Memory B cell (primary cell): Measurements from ENCODE around the gene CA10.

Experiments used
- ATAC-seq: fragments of 150-1000 bp; cut with Tn5 transposase; 2 replicates; pipeline ENCODE4 v1.10.0; 2021; ENCODE audit warnings: low read depth, mild to moderate bottlenecking, moderate library complexity
- DNase-seq, 2 donors: peaks; one replicate each; pipeline ENCODE4 v3.0.0; 2022; ENCODE audit warnings: low spot score in 2 of 2
- H3K27ac Mint-ChIP-seq: one replicate; pipeline ENCODE4 v1.8.0; 2022; ENCODE audit warnings: mild to moderate bottlenecking, moderate library complexity, mixed read lengths
- H3K27me3 Mint-ChIP-seq: one replicate; pipeline ENCODE4 v1.8.0; 2022; ENCODE audit warnings: mixed read lengths
- H3K36me3 Mint-ChIP-seq: one replicate; pipeline ENCODE4 v1.8.0; 2022; ENCODE audit warnings: mild to moderate bottlenecking, mixed read lengths
- H3K4me1 Mint-ChIP-seq: one replicate; pipeline ENCODE4 v1.8.0; 2022; ENCODE audit warnings: mixed read lengths
- H3K4me3 Mint-ChIP-seq: one replicate; pipeline ENCODE4 v1.8.0; 2022; ENCODE audit warnings: mild to moderate bottlenecking, moderate library complexity, mixed read lengths
- H3K9me3 Mint-ChIP-seq: one replicate; pipeline ENCODE4 v1.8.0; 2022; ENCODE audit warnings: mixed read lengths

CA10 gene

DNA sequence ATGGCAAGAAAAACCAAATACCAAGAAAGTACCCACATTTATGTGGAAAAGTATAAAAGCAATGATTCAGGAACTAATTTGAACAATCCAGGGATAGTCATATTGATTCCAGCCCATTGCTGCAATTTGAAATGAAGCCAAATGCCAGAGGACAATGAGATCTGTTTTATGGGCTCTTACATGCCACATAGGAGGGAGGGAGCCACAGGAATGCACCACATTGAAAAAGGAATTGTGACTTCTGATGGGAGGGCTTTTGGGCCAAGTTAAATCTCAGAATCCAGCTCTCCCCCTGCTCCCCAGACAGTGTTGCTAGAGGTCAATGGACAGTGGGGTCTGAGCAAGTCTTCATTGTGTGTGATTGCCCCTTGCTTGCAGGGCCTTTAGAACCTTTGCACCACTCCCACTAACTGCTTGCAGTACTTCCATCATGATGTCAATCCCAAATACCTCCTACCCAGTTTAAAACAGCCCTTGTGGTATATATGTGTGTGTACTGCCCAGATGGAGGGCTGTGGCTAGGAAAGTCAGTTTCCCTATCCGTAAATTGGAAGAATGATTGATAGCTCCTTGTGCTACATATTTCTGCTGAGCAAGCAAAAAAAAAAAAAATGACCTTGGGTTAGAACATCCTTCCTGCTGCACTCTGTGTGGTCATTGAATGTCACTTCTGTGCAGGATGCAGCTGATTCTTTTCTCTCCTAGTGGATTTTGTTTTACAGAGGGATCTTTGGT is 491.4 kb downstream of the CA10 start:
- no peaks in the 10 kb centered on the region for H3K27me3 Mint-ChIP-seq

DNA sequence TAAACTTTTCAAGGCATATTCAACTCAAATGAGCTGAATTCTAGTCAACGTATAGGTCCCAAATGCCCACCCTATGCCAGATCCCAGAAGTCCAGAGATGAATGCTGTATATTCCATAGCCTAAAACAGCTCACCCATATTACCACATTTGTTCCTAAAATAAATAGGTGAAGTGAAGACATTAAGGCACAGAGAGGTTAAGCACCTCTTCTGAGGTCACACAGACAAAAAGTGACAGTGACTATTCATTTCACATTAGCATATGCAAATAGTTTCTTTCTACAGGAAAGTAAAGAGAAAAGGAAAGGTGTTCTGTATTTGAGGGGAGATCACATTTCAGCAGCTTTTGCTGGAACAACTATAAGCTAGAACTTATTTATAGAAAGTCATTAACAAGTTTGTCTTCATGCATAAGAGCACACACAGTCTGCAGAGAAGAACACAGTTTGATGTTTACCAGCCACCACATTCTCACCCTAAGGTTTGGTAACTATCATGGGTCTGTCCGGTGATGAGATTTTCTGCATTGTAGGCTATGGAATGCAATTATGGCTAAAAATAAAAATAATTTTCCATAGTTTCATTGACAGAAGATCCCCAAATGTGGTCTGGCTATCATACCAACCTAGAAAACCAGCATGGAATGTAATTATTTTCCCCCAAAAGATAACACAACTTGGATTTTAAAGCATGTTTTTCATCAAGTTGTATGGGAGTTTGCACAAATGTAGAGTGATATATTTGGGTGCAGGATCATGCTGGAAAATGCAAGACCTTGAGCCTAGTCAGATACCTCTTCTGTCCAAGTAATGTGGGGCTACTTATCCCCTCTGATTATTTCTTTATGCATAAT is 496.1 kb downstream of the CA10 start:
- H3K27me3 Mint-ChIP-seq, result no peaks in the 10 kb centered on the region
- ATAC-seq (no peak), DNase-seq (no peak)
- H3K27ac Mint-ChIP-seq, result no peak overlapping the region
- H3K36me3 Mint-ChIP-seq, result no peaks in the 10 kb centered on the region
- H3K4me3 Mint-ChIP-seq, result no peak overlapping the region
- no peaks in the 10 kb centered on the region for H3K4me1 Mint-ChIP-seq
- H3K9me3 Mint-ChIP-seq, result no peaks in the 10 kb centered on the region

More for the DNA sequence above, 491.4 kb downstream of the CA10 start:
- peaks cover 2% of the 10 kb centered on the region for H3K9me3 Mint-ChIP-seq
- ATAC-seq (no peak), DNase-seq (no peak)
- no peaks in the 10 kb centered on the region for H3K36me3 Mint-ChIP-seq
- H3K4me3 Mint-ChIP-seq, result no peak overlapping the region
- H3K4me1 Mint-ChIP-seq, result no peaks in the 10 kb centered on the region
- no peak overlapping the region for H3K27ac Mint-ChIP-seq

DNA sequence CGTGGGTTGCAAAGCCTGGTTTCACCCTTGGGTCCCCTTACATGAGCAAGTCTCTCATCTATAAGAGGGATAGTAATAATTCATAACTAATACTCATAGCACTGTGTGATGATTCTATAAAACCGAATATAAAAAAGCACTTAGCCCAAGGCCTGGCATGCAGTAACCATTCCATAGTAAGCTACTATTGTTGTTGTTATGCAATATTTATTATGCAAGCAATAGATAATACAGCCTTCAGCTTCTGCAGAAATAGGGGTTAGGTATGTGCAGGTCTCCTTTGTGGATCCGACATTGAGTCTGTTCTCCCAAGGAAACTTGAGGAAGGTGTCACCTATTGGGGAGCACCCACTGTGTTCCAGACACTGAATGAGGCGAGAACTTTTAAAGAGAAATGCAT is 497.1 kb downstream of the CA10 start:
- H3K9me3 Mint-ChIP-seq, result no peaks in the 10 kb centered on the region
- H3K27me3 Mint-ChIP-seq, result no peaks in the 10 kb centered on the region
- H3K4me1 Mint-ChIP-seq, result no peaks in the 10 kb centered on the region
- DNase-seq (no peak), ATAC-seq (no peak)
- no peak overlapping the region for H3K27ac Mint-ChIP-seq
- H3K36me3 Mint-ChIP-seq, result no peaks in the 10 kb centered on the region
- H3K4me3 Mint-ChIP-seq, result no peak overlapping the region

DNA sequence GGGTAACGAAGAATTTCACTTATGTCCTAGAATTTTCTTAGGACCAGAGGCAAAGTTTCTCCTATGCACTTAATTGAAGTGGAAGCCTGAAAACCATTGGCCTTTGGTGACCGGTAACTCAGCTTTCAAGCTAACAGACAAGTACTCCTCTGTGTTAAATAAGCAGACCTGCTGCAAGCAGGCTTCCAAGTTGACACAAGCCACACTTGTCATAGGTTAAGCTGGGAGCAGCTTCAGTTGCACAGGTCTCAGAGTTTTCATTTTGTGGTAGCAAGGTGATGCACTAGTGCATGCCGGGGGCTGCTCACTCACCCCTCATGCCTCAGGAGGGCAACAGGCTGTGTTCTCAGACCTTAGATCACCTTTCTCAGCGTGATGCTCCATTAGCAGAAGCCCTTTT is 498.2 kb downstream of the CA10 start:
- DNase-seq, result no peak
- Mint-ChIP-seq H3K27ac (no peak overlapping the region), H3K27me3 (no peaks in the 10 kb centered on the region), H3K4me3 (no peak overlapping the region), H3K4me1 (no peaks in the 10 kb centered on the region), H3K36me3 (no peaks in the 10 kb centered on the region), H3K9me3 (no peaks in the 10 kb centered on the region)
- no peak for ATAC-seq

DNA sequence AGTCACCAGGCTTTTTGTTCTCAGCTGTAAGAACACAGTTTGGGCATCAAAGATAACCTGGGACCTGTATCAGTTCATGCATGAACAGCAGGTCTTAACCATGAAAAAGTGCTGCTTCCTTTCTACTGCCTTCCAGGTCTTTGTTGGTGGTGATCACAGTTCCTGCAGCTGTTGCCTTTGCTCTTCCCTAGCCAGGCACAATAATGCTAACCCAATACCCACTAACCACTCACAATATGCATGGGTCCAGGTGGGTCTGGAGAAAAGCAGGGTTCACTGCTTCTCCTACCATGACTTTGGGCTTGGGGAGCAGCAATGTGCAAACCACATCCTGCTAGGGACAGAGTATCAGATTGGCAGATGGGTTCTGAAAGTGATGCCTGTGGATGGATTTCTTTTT is 501.3 kb downstream of the CA10 start:
- Mint-ChIP-seq H3K9me3 (no peaks in the 10 kb centered on the region), H3K27me3 (peaks cover 1% of the 10 kb centered on the region), H3K4me3 (no peak overlapping the region), H3K36me3 (no peaks in the 10 kb centered on the region), H3K4me1 (no peaks in the 10 kb centered on the region), H3K27ac (no peak overlapping the region)
- DNase-seq (no peak), ATAC-seq (no peak)

DNA sequence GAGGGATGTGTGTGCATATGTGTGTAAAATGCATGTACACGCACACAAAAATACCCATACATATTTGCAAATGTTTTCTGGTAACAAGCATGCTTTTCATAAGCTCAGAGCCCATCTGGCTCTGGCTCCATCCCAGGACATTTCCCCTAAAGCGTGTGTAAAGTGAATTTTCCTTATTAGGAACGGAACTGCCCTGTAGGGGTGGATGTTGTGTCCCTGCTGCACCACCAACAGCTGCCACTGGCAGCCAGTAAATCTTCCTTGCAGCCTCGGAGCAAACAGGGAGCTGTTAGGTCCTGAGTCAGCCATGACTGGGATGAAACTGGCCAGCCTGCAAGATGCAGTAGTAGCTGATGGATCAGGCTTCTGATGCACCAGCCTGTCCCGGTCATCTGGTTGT is 504.6 kb downstream of the CA10 start:
- DNase-seq, result no peak
- Mint-ChIP-seq H3K36me3 (no peaks in the 10 kb centered on the region), H3K9me3 (no peaks in the 10 kb centered on the region), H3K27ac (no peak overlapping the region), H3K4me3 (no peak overlapping the region), H3K4me1 (no peaks in the 10 kb centered on the region), H3K27me3 (peaks cover 7% of the 10 kb centered on the region)
- no peak for ATAC-seq

DNA sequence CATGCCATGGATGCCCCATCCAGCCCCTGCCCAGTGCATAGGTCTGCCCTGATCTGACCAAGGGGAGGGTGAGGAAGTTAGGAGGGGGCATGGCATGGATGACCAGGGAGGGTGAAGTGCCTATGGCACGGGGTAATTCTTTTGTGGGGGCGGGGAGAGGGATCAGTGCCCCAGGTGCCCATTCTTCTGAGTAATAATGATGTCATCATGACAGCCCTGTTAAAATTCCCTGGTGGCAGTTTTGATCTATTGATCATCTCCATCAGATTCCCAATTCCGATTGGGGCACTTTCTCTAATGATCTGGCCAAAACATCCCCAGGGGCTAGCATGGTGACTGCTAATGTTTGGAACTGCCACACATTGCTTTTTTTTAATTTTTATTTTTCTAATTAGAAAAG is 506.0 kb downstream of the CA10 start:
- H3K27me3 Mint-ChIP-seq, result peaks cover 10% of the 10 kb centered on the region
- H3K9me3 Mint-ChIP-seq, result no peaks in the 10 kb centered on the region
- DNase-seq (no peak), ATAC-seq (no peak)
- no peak overlapping the region for H3K27ac Mint-ChIP-seq
- no peaks in the 10 kb centered on the region for H3K4me1 Mint-ChIP-seq
- no peak overlapping the region for H3K4me3 Mint-ChIP-seq
- no peaks in the 10 kb centered on the region for H3K36me3 Mint-ChIP-seq

DNA sequence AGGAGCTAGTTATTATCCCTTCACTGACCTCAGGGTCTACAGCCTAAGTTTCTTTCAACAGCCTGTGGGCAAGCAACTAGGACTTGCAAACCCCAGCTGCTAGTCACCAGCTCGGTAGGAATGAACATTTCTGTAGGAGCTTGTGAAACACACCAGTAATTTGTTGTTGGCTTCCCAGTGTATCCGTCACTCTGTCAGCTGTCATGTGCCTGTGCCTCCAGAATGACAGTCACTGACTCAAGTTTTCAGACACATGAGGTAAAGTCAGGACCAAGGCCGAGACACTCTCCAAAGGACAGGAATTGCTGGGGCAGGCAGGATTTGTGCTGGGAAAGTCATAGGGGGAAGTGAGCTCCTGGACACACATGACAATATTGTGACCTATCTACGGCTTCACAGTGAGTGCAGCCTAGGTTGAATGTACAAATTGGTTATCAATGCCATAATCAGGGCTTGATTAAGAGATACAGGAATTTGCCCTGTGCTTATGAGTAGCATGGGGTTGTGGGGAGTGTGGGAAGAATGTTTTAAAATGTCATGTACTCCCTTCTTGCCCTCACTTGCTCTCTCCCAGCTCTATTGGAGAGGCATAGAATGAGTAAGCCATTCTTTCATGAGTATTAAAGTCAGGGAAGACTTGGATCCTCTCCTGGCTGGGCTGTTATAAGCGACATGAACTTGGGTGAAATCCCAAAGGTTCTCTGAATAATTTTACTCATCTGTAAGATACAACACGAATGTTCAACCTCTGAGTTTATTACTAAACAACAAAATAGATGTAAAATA is 506.8 kb downstream of the CA10 start:
- Mint-ChIP-seq H3K27ac (no peak overlapping the region), H3K27me3 (peaks cover 10% of the 10 kb centered on the region), H3K36me3 (no peaks in the 10 kb centered on the region), H3K4me3 (no peak overlapping the region), H3K9me3 (no peaks in the 10 kb centered on the region), H3K4me1 (no peaks in the 10 kb centered on the region)
- DNase-seq, result no peak
- no peak for ATAC-seq

DNA sequence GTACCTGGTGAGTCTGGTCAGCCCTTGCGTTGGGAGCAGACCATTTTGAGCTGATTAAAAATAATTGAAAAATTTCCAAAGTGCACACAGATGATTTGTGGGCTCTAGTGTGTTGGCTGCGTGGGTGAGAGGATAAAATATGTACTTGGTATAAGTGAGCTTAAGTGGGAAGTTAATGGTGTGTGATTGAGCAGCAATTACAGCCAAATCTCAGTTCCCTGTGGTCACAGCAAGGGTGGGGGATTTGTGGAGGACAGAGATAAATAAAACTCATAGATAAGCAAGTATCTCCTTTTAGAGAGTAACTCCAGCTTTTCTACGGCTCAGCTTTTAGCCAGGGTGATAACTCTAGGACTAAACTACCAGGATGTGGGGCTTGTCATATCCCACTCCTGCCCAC is 507.7 kb downstream of the CA10 start:
- Mint-ChIP-seq H3K4me3 (no peak overlapping the region), H3K9me3 (no peaks in the 10 kb centered on the region), H3K27ac (no peak overlapping the region), H3K4me1 (no peaks in the 10 kb centered on the region), H3K27me3 (peaks cover 10% of the 10 kb centered on the region), H3K36me3 (no peaks in the 10 kb centered on the region)
- ATAC-seq (no peak), DNase-seq (no peak)

DNA sequence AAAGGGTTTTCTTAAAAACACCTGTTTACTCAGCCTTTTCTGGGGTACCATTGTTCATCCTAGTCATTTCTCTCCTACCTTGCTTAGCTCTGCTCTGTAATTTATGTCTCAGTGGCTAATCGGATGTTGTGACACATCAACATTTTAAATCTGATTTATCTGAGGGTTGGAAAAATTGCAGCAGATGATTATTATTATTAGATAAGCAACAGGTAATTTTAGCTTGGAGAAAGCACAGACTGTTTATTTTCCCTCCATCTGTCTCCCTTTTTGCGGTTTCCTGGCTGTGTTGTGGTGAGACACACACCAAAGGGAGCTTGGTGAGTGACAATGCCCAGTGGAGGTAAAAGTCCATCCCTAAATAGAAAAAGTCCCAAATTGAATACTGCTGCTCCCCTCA is 508.3 kb downstream of the CA10 start:
- no peak overlapping the region for H3K27ac Mint-ChIP-seq
- no peaks in the 10 kb centered on the region for H3K36me3 Mint-ChIP-seq
- H3K4me3 Mint-ChIP-seq, result no peak overlapping the region
- H3K4me1 Mint-ChIP-seq, result no peaks in the 10 kb centered on the region
- peaks cover 10% of the 10 kb centered on the region for H3K27me3 Mint-ChIP-seq
- H3K9me3 Mint-ChIP-seq, result no peaks in the 10 kb centered on the region
- DNase-seq, result no peak
- no peak for ATAC-seq

DNA sequence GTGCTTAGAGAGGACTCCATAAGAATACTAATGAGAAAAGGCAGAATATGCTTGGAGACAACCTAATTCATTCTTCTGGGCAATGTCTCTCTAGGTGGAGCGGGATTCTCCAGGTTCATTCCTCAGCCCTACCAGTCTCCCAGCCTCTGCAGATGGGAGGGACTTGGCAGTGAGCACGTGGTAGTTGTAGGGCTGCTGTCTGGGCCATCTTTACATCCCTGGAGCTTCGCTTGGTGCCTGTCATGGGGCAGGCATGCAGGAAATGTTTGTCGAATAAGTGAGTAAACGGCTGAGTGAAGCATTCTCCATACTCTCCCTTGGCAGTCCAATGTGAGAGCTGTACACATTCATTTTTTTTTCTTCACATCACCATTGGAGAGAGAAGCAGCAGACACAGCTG is 510.7 kb downstream of the CA10 start:
- Mint-ChIP-seq H3K9me3 (peaks cover 2% of the 10 kb centered on the region), H3K4me3 (no peak overlapping the region), H3K4me1 (no peaks in the 10 kb centered on the region), H3K36me3 (no peaks in the 10 kb centered on the region), H3K27ac (no peak overlapping the region), H3K27me3 (peaks cover 12% of the 10 kb centered on the region)
- DNase-seq (no peak), ATAC-seq (no peak)

DNA sequence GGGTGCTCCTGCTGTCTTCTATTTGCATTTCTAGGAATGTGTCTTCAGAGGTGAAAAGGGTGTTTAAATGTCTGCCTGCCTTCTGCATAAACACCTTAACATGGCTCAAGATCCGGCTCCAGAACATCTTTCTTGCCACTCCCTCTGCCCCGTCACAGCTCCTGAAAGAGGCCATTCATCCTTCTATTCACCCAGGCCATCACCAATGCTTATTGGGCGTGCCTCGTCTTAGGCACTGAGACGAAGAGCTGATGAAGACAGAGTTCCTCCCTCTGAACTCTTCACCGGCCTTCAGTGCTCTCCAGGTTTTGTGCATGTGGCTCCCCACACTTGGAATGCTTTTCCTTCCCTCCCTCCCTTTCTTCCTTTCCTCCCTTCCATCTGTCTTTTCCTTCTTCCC is 511.4 kb downstream of the CA10 start:
- Mint-ChIP-seq H3K4me1 (no peaks in the 10 kb centered on the region), H3K9me3 (peaks cover 2% of the 10 kb centered on the region)

DNA sequence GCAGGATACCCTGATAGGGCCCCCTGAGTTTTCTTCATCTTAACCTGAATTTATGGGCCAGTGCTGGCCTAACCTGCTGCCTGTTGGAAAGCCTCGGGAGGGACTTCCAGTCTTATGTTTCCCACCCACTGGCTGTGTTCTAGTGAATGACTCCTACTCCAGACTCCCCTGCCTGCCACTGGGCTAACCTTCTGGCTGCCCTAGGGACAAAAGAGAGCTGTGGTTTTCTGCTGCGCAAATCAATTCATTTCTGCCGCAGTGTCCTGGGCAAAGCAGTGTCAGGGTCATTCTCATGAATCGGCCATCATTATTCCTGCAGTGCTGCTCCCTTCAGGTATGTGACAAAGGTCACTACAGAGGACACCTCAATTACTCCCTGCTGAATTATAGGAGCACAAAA is 512.0 kb downstream of the CA10 start:
- Mint-ChIP-seq H3K4me1 (no peaks in the 10 kb centered on the region), H3K4me3 (no peak overlapping the region)

More for the DNA sequence above, 511.4 kb downstream of the CA10 start:
- Mint-ChIP-seq H3K27me3 (peaks cover 12% of the 10 kb centered on the region), H3K36me3 (no peaks in the 10 kb centered on the region), H3K4me3 (no peak overlapping the region), H3K27ac (no peak overlapping the region)
- DNase-seq (no peak), ATAC-seq (no peak)

DNA sequence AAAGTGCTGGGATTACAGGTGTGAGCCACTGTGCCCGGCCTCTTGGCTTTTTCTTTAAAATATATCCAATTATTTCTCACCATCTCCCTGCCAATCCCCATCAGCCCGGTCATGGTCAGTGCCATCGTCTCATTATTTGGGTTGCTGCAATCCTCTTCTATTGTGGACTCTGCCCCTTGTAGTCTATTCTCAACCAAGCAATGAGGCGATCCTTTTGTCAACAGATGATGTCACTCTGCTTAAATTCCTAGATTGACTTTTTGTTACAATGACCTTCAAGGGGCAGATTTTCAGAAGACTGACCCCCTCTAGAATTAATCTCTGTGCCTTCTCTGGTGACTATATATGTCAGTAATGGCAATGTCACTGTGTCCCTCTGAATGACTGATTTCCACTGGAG is 513.5 kb downstream of the CA10 start:
- H3K27ac Mint-ChIP-seq, result no peak overlapping the region
- H3K27me3 Mint-ChIP-seq, result peaks cover 10% of the 10 kb centered on the region
- H3K36me3 Mint-ChIP-seq, result no peaks in the 10 kb centered on the region
- no peaks in the 10 kb centered on the region for H3K4me1 Mint-ChIP-seq
- peaks cover 2% of the 10 kb centered on the region for H3K9me3 Mint-ChIP-seq
- no peak for ATAC-seq
- no peak overlapping the region for H3K4me3 Mint-ChIP-seq
- DNase-seq, result no peak

More for the DNA sequence above, 512.0 kb downstream of the CA10 start:
- ATAC-seq, result no peak
- DNase-seq, result no peak
- Mint-ChIP-seq H3K36me3 (no peaks in the 10 kb centered on the region), H3K27ac (no peak overlapping the region), H3K27me3 (peaks cover 12% of the 10 kb centered on the region), H3K9me3 (peaks cover 2% of the 10 kb centered on the region)
